ENCODE measurements around the gene CNGA3.
A peak's percentile ranks its signal among the peaks of the same experiment; 100 is the strongest.

DNA sequence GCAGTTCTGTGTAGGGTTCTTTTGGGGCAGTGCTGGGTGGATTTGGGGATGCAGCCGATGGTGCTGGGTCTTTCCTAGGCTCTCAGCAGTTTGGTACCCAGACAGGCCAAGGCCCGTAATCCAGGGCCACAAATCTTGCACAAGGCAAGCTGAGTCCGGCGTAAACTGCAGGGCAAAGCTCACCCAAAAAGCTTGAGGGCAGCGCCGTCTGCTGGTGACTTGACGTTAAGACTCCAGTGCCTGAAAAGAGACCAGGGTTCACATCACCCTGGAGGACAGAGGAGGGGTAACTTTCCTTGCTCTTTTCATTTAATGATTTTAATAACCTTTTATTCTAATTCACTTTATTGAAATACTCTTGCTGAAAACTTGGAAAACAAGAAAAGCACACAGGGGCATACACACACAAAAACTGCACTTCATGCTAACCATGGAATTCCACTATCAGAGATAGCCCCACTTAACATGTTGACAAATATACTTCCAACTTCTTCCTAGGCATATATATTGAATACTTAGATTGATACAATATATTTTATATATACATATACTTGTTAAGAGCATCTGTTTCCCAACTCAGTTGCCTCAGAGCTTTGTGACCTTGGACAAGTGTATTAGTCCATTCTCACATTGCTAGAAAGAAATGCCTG, 38.9 kb downstream of the CNGA3 start:
- TF ChIP-seq, protein P1, sequence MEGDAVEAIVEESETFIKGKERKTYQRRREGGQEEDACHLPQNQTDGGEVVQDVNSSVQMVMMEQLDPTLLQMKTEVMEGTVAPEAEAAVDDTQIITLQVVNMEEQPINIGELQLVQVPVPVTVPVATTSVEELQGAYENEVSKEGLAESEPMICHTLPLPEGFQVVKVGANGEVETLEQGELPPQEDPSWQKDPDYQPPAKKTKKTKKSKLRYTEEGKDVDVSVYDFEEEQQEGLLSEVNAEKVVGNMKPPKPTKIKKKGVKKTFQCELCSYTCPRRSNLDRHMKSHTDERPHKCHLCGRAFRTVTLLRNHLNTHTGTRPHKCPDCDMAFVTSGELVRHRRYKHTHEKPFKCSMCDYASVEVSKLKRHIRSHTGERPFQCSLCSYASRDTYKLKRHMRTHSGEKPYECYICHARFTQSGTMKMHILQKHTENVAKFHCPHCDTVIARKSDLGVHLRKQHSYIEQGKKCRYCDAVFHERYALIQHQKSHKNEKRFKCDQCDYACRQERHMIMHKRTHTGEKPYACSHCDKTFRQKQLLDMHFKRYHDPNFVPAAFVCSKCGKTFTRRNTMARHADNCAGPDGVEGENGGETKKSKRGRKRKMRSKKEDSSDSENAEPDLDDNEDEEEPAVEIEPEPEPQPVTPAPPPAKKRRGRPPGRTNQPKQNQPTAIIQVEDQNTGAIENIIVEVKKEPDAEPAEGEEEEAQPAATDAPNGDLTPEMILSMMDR (IDR thresholded peaks at IDR 0.05): peak; percentile 79 to 97 (median 93)
- TF ChIP-seq POLR2A (IDR thresholded peaks at IDR 0.05): no peak
